Nephron (organoid): ENCODE measurements around the gene VPS9D1.
"Not testable (repeated sequence)": the region's sequence is repeated elsewhere in the genome, so short reads cannot be mapped to it uniquely, and the experiment has no call there.

Experiments used
- H3K27ac Mint-ChIP-seq, 3 experiments: 2 replicates each; pipeline ENCODE4 v1.8.0; 2020; ENCODE audit warnings: mixed read lengths in 3 of 3, mild to moderate bottlenecking in 2 of 3, moderate library complexity in 1 of 3
- H3K27me3 Mint-ChIP-seq: 2 replicates; pipeline ENCODE4 v1.8.0; 2021; ENCODE audit warnings: low read depth, mild to moderate bottlenecking, moderate library complexity, mixed read lengths
- H3K36me3 Mint-ChIP-seq: 2 replicates; pipeline ENCODE4 v1.8.0; 2020; ENCODE audit warnings: low read depth, mixed read lengths
- H3K4me1 Mint-ChIP-seq: 2 replicates; pipeline ENCODE4 v1.8.0; 2020; ENCODE audit warnings: mixed read lengths
- H3K4me3 Mint-ChIP-seq, 3 experiments: 2 replicates each; pipeline ENCODE4 v1.8.0; 2020; ENCODE audit warnings: mild to moderate bottlenecking in 3 of 3, mixed read lengths in 3 of 3, moderate library complexity in 2 of 3
- H3K9me3 Mint-ChIP-seq: 2 replicates; pipeline ENCODE4 v1.8.0; 2020; ENCODE audit warnings: mixed read lengths
- CTCF ChIP-seq, 3 experiments: fragments of 200-600 bp; sonication (generic); IDR thresholded peaks; one replicate each; pipeline ENCODE4 v1.5.0; 2021; ENCODE audit warnings: antibody characterized with exemption in 3 of 3; ENCODE audit not compliant: unreplicated experiment in 3 of 3

The VPS9D1 gene

GRCh38 chr16:89693931-89694783, 26.5 kb downstream of the VPS9D1 start:
- TF ChIP-seq CTCF (IDR thresholded peaks at IDR 0.05; ENCODE audit: unreplicated experiment in 3 of 3), result no peak
- Mint-ChIP-seq H3K36me3 (peaks cover 25% of the 10 kb centered on the region), H3K27me3 (no peaks in the 10 kb centered on the region), H3K9me3 (no peaks in the 10 kb centered on the region), H3K4me1 (no peaks in the 10 kb centered on the region), H3K4me3 (no peak overlapping the region), H3K27ac (no peak overlapping the region)

DNA sequence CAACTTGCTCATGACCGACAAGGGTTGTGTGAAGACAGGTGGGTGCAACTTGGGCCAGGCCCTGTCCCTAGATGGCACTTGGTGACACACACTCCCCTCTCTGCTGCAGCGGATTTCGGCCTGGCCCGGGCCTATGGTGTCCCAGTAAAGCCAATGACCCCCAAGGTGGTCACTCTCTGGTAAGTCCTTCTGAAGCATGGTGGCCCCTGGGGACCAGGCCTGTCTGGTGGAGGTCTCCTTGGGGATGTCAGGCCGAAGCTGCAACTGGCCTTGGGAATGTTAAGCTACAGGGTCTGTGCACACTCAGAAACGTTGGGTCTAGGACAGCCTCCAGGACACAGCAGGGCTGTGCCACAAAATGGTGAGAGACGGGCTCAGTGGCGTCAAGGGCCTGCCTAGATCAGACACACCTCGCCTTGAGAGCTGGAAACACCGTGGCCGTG, 27.4 kb downstream of the VPS9D1 start:
- peaks cover 23% of the 10 kb centered on the region for H3K36me3 Mint-ChIP-seq
- no peak for TF ChIP-seq CTCF (IDR thresholded peaks at IDR 0.05; ENCODE audit: unreplicated experiment in 3 of 3)
- no peaks in the 10 kb centered on the region for H3K4me1 Mint-ChIP-seq
- H3K9me3 Mint-ChIP-seq, result no peaks in the 10 kb centered on the region
- H3K27ac Mint-ChIP-seq, result no peak overlapping the region
- H3K4me3 Mint-ChIP-seq, result no peak overlapping the region
- no peaks in the 10 kb centered on the region for H3K27me3 Mint-ChIP-seq

DNA sequence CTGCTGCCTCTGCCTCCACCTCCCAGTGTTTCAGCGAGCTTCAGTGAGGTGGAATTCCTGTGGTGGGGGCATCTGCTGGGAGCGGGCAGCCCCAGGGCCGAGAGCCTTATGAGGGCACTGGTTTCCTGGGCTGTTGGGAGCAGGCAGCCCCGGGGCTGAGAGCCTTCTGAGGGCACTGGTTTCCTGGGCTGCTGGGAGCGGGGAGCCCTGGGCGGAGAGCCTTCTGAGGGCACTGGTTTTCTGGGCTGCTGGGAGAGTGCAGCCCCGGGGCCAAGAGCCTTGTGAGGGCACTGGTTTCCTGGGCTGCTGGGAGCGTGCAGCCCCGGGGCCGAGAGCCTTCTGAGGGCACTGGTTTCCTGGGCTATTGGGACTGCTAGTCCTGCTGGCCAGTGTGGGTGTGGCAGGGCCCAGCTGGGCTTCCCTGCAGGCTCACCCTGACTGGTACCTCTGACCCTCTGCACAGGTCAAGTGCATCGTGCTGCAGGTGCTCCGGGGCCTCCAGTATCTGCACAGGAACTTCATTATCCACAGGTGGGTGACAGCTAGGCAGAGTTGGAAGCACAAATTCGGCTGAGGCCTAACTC, 28.6 kb downstream of the VPS9D1 start:
- H3K9me3 Mint-ChIP-seq, result no peaks in the 10 kb centered on the region
- peaks cover 23% of the 10 kb centered on the region for H3K36me3 Mint-ChIP-seq
- no peaks in the 10 kb centered on the region for H3K27me3 Mint-ChIP-seq
- H3K4me1 Mint-ChIP-seq, result peaks cover 7% of the 10 kb centered on the region
- no peak overlapping the region for H3K27ac Mint-ChIP-seq
- no peak overlapping the region for H3K4me3 Mint-ChIP-seq
- TF ChIP-seq CTCF (IDR thresholded peaks at IDR 0.05; ENCODE audit: unreplicated experiment in 3 of 3), result no peak

GRCh38 chr16:89691231-89691985, 29.3 kb downstream of the VPS9D1 start:
- peaks cover 24% of the 10 kb centered on the region for H3K36me3 Mint-ChIP-seq
- no peak overlapping the region for H3K4me3 Mint-ChIP-seq

GRCh38 chr16:89690392-89690901, 30.3 kb downstream of the VPS9D1 start:
- Mint-ChIP-seq H3K9me3 (peaks cover 3% of the 10 kb centered on the region), H3K27ac (no peak overlapping the region), H3K27me3 (no peaks in the 10 kb centered on the region), H3K4me1 (peaks cover 7% of the 10 kb centered on the region), H3K4me3 (no peak overlapping the region), H3K36me3 (peaks cover 32% of the 10 kb centered on the region)
- TF ChIP-seq CTCF (IDR thresholded peaks at IDR 0.05; ENCODE audit: unreplicated experiment in 3 of 3), result no peak

More at GRCh38 chr16:89691231-89691985, 29.3 kb downstream of the VPS9D1 start:
- H3K9me3 Mint-ChIP-seq, result peaks cover 1% of the 10 kb centered on the region
- peaks cover 7% of the 10 kb centered on the region for H3K4me1 Mint-ChIP-seq
- TF ChIP-seq CTCF (IDR thresholded peaks at IDR 0.05; ENCODE audit: unreplicated experiment in 3 of 3), result no peak
- no peak overlapping the region for H3K27ac Mint-ChIP-seq
- H3K27me3 Mint-ChIP-seq, result no peaks in the 10 kb centered on the region

DNA sequence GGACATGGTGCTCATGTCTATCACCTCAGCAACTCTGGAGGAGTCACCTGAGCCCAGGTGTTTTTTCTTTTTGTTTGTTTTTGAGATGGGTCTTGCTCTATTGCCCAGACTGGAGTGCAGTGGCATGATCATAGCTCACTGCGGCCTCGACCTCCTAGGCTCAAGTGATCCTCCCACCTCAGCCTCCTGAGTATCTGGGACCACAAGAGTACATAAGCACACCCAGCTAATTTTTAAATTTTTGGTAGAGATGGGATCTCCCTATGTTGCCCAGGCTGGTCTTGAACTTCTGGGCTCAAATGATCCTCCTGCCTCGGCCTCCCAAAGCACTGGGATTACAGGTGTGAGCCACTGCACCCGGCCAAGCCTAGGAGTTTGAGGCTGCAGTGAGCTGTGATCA, 31.1 kb downstream of the VPS9D1 start:
- peaks cover 39% of the 10 kb centered on the region for H3K36me3 Mint-ChIP-seq
- H3K27me3 Mint-ChIP-seq, H3K4me1 Mint-ChIP-seq, H3K4me3 Mint-ChIP-seq, H3K9me3 Mint-ChIP-seq, H3K27ac Mint-ChIP-seq: not testable (repeated sequence)
